OCI-LY7 (cell line): ENCODE data around the gene BAAT. TPM values are rescaled to one million over a fixed set of nuclear protein-coding genes. Genes with fewer than 3 reads are reported as not detected.

Experiments used
- BruUV-seq: library from RNA; stranded (reverse); fragments of 400-500 nt; replicated peaks from 2 replicates; lab custom pipeline; 2021; lab: Mats Ljungman, UMichigan
- CTCF ChIA-PET: fragments of 300-600 bp; sonication (Branson Sonifier 250); formaldehyde crosslinking; loops from one replicate; lab custom pipeline; 2022; ENCODE audit warnings: antibody characterized with exemption; ENCODE audit not compliant: unreplicated experiment; lab: Charles Lee
- POLR2A ChIA-PET: fragments of 300-600 bp; sonication (Branson Sonifier 250); formaldehyde crosslinking; loops from one replicate; lab custom pipeline; 2022; ENCODE audit warnings: antibody characterized with exemption; lab: Charles Lee
- DNase-seq: peaks from one replicate; pipeline ENCODE4 v3.0.0-alpha.2; 2015; ENCODE audit warnings: low spot score
- H2AFZ ChIP-seq: fragments of 200-600 bp; sonication (generic), shearing (Covaris generic); 2 replicates; pipeline ENCODE4 v1.6.1; 2014; ENCODE audit warnings: mild to moderate bottlenecking, antibody characterized with exemption, low read length, moderate library complexity
- H3K27ac ChIP-seq: fragments of 200-600 bp; sonication (generic); 2 replicates; pipeline ENCODE4 v1.5.1; 2014; ENCODE audit warnings: mixed run types, low read depth, mild to moderate bottlenecking, moderate library complexity, low read length, inconsistent platforms; ENCODE audit not compliant: poor library complexity, severe bottlenecking
- H3K36me3 ChIP-seq: fragments of 200-600 bp; sonication (generic); 2 replicates; pipeline ENCODE4 v1.6.1; 2014; ENCODE audit warnings: mild to moderate bottlenecking, antibody characterized with exemption, low read length, moderate library complexity, mixed read lengths; ENCODE audit not compliant: insufficient read depth
- H3K4me1 ChIP-seq: fragments of 200-600 bp; sonication (generic); 2 replicates; pipeline ENCODE4 v1.5.1; 2014; ENCODE audit warnings: mild to moderate bottlenecking, low read length; ENCODE audit not compliant: insufficient read depth, poor library complexity, severe bottlenecking
- H3K4me2 ChIP-seq: fragments of 200-600 bp; sonication (generic); 2 replicates; pipeline ENCODE4 v1.6.1; 2014; ENCODE audit warnings: mild to moderate bottlenecking, low read length
- H3K4me3 ChIP-seq: fragments of 200-600 bp; sonication (generic); 2 replicates; pipeline ENCODE4 v1.5.1; 2014; ENCODE audit warnings: mild to moderate bottlenecking, low read depth, low read length; ENCODE audit not compliant: poor library complexity, severe bottlenecking
- H3K79me2 ChIP-seq: fragments of 200-600 bp; sonication (generic); 2 replicates; pipeline ENCODE4 v1.6.1; 2016; ENCODE audit warnings: low read depth, mild to moderate bottlenecking, low read length, moderate library complexity, mixed read lengths; ENCODE audit not compliant: insufficient read depth
- H3K9me2 ChIP-seq: fragments of 200-600 bp; sonication (generic); 2 replicates; pipeline ENCODE4 v1.6.1; 2016; ENCODE audit warnings: mild to moderate bottlenecking, low read length, mixed read lengths; ENCODE audit not compliant: insufficient read depth
- H3K9me3 ChIP-seq: fragments of 200-600 bp; sonication (generic); 2 replicates; pipeline ENCODE4 v1.6.1; 2014; ENCODE audit warnings: mild to moderate bottlenecking, mixed run types, low read length, mixed read lengths
- H4K20me1 ChIP-seq: fragments of 200-600 bp; sonication (generic); 2 replicates; pipeline ENCODE4 v1.6.1; 2014; ENCODE audit warnings: mild to moderate bottlenecking, antibody characterized with exemption, low read length, moderate library complexity, mixed read lengths; ENCODE audit not compliant: insufficient read depth
- CTCF ChIP-seq: fragments of 200-600 bp; sonication (generic); conservative IDR thresholded peaks from 2 replicates; pipeline ENCODE4 v1.5.1; 2014; ENCODE audit warnings: mild to moderate bottlenecking, antibody characterized with exemption, low read length, moderate library complexity, mixed read lengths
- EZH2phosphoT487 ChIP-seq: fragments of 200-600 bp; sonication (generic); IDR thresholded peaks from 2 replicates; pipeline ENCODE4 v1.6.1; 2018; ENCODE audit warnings: low read depth, borderline replicate concordance, mild to moderate bottlenecking, mixed run types, antibody characterized with exemption, low read length, moderate library complexity, mixed read lengths
- intact Hi-C: fragments of 100-400 bp; cut with micrococcal nuclease; formaldehyde crosslinking; loops from one replicate; pipeline ENCODE4 v1.10.0; 2022; ENCODE audit not compliant: unreplicated experiment
- total RNA-seq, 2 experiments: library from RNA; depleted of rRNA in 1 of 2; stranded (reverse); fragments of >200 nt in 1 of 2; shearing (Covaris generic) in 1 of 2; gene quantifications; 2 replicates each; pipeline ENCODE4 v1.2.3, GENCODE V29; 2014 to 2022

BAAT gene
- total RNA-seq, 2 experiments from 2014 or later, result 0.13 TPM; not detected in 1

- intact Hi-C loops, result no loop called here
- no peak overlapping the region for H3K27ac ChIP-seq
- H3K36me3 ChIP-seq, result no peaks in the 10 kb centered on the region
- no peaks in the 10 kb centered on the region for H3K4me1 ChIP-seq
- H3K9me3 ChIP-seq, result no peaks in the 10 kb centered on the region
- ChIA-PET POLR2A (interaction anchor here (1.5 kb wide), 1 partner anchor 13 kb away, joined by 6 read pairs; no protein-coding TSS in a partner anchor), CTCF (no interaction called here)
- no peak for DNase-seq
- no peaks in the 10 kb centered on the region for H4K20me1 ChIP-seq
- no peak overlapping the region for H3K4me3 ChIP-seq
- no peaks in the 10 kb centered on the region for H3K79me2 ChIP-seq
- H2AFZ ChIP-seq, result no peak overlapping the region
- no peak overlapping the region for H3K4me2 ChIP-seq
- H3K9me2 ChIP-seq, result no peaks in the 10 kb centered on the region
- TF ChIP-seq CTCF (no peak), EZH2phosphoT487 (no peak)
- no TSS peak for BruUV-seq
Measured at GRCh38 chr9:101419863-101420262, 35.1 kb upstream of the BAAT start.

DNA sequence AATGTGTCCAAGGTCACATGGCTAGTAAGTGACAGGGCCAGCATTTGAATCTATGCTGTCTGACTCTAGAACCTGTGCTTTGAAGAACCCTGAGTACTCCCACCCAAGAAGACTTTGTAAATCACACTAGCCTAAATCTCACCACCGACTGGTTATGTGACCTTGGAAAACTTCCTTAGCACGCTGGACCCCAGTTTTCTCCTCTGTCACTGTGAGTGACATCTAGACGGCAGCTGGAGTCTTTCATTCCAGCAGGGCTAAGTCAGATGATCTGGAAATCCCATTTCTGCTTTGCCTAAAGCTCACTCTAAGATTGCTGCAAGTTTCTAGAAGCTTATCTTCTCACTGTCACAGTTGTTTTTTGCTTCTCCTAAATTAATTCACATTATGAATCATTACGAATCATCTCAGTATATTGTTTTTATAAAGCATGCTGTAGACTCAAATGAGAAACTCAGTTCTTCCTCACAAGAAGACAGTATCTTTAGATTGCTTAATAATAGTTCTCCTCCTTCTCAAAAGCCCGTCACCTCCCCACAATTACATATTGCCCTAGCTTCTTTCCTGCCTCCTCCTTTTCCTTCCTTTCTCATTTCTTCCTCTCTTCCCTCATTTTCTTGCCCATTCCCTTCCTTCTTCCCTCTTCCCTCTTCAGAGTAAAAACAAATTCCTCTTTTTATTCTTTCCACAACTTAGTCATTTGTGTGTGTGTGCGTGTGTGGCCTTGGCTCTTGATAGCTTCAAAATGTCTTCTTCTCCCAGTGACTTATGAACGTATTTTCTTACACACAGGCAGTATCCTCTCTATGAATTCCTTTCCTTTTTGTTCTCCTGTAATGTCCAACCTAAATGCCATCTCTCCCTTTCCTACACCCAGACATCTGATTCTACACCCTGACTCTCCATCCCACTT, 34.0 kb upstream of the BAAT start:
- POLR2A ChIA-PET, result no interaction called here

More for the DNA sequence above, 34.0 kb upstream of the BAAT start:
- TF ChIP-seq CTCF, result no peak
- TF ChIP-seq EZH2phosphoT487, result no peak
- H3K9me3 ChIP-seq, result no peaks in the 10 kb centered on the region
- H3K4me3 ChIP-seq, result no peak overlapping the region
- H3K9me2 ChIP-seq, result no peaks in the 10 kb centered on the region
- no peak overlapping the region for H3K4me2 ChIP-seq
- BruUV-seq, result no TSS peak
- H3K4me1 ChIP-seq, result no peaks in the 10 kb centered on the region
- no peaks in the 10 kb centered on the region for H3K79me2 ChIP-seq
- CTCF ChIA-PET, result no interaction called here
- intact Hi-C loops, result no loop called here
- H2AFZ ChIP-seq, result no peak overlapping the region
- H3K36me3 ChIP-seq, result no peaks in the 10 kb centered on the region
- no peak overlapping the region for H3K27ac ChIP-seq
- no peaks in the 10 kb centered on the region for H4K20me1 ChIP-seq
- no peak for DNase-seq
